Measurements from ENCODE around the gene PIK3R4.

DNA sequence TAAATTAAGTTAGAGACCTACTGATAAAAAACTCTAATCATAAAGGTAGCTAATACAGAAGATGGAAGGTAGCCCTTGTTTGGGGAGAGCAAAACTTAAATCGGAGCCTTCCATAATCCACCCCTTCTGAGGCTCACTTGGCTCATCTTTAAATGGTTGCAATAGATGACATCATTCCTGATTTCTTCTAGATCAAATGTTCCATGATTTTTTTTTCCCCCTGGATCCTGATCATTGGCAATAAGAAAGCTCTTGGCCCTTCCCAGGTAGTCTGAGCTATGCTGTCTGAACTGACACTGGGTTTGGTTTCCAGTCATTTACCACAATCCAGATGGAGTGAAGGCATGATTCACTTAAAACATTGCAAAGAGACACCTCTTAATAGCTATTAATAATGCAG, 92.5 kb downstream of the PIK3R4 start:
- no peak for TF ChIP-seq POLR2A (IDR thresholded peaks at IDR 0.05)
- TF ChIP-seq, protein P1, sequence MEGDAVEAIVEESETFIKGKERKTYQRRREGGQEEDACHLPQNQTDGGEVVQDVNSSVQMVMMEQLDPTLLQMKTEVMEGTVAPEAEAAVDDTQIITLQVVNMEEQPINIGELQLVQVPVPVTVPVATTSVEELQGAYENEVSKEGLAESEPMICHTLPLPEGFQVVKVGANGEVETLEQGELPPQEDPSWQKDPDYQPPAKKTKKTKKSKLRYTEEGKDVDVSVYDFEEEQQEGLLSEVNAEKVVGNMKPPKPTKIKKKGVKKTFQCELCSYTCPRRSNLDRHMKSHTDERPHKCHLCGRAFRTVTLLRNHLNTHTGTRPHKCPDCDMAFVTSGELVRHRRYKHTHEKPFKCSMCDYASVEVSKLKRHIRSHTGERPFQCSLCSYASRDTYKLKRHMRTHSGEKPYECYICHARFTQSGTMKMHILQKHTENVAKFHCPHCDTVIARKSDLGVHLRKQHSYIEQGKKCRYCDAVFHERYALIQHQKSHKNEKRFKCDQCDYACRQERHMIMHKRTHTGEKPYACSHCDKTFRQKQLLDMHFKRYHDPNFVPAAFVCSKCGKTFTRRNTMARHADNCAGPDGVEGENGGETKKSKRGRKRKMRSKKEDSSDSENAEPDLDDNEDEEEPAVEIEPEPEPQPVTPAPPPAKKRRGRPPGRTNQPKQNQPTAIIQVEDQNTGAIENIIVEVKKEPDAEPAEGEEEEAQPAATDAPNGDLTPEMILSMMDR (IDR thresholded peaks at IDR 0.05 in 4 of 5, conservative IDR thresholded peaks at IDR 0.05 in 1 of 5), result no peak
